SIG-M5 treated with dmso at 0.1 percent for 504 hours (cell line): ENCODE data around the gene HYAL3.
"Not testable (repeated sequence)": the region's sequence is repeated elsewhere in the genome, so short reads cannot be mapped to it uniquely, and the experiment has no call there.

Source experiments
- DNase-seq: peaks from one replicate; lab custom pipeline; 2025; ENCODE audit not compliant: unreplicated experiment; lab: John Stamatoyannopoulos, UW

The HYAL3 gene

DNA sequence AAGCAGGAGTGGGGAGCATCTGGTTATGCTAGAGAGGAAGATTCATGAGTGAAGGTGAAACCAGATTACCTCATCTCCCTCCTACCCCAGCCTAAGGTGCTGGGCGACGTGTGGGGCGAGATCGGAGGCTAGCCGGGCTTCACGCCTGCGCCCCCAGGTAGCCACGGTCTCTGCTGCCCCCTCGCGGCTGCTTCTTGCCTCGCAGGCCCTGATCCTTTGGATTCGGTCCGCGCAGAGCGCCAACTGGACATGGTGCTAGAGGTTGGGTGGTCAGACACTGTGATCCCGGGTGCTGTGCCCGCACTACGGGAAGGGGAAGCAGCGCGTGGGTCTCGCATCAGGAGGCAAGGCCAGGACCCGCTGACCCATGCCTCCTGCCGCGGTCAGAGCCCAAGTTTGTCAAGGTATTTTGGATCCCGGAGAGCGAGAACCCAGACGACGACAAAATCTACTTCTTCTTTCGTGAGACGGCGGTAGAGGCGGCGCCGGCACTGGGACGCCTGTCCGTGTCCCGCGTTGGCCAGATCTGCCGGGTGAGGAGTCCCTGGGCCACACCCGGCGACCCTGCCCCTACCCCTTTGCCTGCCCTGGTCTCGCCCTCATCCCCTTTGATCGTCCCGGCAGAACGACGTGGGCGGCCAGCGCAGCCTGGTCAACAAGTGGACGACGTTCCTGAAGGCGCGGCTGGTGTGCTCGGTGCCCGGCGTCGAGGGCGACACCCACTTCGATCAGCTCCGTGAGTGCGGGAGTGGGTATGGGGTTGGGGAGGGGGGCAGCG lies 26.1 kb downstream of the HYAL3 start:
- peak; percentile 67 for DNase-seq

DNA sequence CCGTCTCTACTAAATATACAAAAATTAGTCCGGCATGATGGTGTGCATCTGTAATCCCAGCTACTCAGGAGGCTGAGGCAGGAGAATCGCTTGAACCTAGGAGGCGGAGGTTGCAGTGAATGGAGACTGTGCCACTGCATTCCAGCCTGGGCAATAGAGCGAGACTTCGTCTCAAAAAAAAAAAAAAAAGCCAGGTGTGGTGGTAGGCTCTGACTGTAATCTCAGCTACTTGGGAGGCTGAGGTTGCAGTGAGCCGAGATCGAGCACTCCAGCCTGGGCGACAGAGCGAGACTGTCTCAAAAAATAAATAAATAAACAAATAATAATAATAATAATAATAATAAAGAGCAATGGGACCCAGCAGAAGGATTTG lies 26.7 kb downstream of the HYAL3 start:
- DNase-seq: not testable (repeated sequence)

DNA sequence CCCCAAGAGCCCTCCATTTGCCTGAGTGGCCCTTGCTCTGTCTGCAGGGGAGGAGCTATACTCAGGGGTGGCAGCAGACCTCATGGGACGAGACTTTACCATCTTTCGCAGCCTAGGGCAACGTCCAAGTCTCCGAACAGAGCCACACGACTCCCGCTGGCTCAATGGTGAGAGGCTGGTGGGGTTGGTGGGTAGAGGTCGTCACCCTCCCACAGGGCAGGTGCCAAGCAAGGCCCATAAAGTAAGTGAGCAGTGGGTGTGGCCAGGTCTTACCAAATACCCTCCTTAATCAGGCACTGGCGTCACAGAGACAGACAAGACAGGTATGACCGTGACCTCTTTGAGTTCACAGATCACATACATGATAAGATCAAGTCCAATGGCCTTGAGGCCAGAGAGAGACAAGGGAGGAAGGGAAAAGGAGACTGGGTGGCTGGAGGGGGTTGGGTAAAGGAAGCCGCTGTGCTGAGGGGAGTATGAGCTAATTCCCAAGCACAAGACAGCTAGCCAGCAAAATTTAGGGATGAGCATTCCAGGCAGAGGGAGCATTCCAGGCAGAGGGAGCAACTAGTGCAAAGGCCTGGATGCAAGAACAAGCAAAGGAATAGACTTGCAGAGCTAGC lies 27.8 kb downstream of the HYAL3 start:
- no peak for DNase-seq

DNA sequence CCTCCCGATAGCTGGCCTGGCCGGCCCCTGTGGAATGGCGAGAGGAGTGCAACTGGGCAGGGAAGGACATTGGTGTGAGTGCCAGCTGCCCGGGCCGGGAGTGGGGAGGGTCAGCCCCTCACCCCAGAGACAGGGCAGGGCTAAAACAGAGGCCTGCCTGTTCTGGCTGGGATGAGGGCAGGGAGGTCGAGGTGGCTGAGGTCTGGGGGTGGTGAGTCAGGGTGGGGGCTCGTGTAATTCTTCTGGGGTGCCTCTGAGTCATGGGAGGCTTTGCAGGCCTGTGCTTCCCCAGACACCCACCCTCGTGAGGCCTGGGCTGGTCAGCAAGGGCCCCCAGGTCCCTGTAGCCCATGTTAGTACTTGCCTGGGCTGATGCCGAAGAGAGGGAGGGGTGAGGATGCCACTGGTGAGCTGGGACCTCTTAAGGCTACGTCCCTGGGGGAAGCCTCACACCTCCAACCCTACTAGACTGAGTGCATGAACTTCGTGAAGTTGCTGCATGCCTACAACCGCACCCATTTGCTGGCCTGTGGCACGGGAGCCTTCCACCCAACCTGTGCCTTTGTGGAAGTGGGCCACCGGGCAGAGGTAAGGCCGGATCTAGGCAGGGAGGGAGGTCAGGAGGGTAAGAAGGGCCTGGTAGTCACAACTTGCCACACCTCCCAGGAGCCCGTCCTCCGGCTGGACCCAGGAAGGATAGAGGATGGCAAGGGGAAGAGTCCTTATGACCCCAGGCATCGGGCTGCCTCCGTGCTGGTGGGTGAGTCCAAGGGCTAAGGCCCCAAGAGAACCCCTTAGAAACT lies 28.6 kb downstream of the HYAL3 start:
- DNase-seq: no peak

DNA sequence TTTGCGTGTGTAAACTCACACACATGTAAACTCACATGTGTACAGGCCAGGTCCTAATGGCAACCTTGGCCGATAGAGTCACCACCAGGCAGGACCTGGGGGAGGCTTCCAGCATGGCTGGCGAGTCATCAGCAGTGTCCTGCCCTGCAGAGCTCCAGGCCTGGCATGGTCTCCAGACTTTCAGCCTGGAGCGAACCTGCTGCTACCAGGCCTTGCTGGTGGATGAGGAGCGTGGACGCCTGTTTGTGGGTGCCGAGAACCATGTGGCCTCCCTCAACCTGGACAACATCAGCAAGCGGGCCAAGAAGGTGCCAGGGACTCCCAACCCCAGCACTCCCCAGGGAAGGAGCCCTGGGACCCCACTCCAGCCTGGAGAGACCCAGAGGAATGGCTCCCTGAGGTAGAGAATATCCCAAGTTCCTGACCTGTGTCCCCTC lies 29.2 kb downstream of the HYAL3 start:
- DNase-seq: no peak

- DNase-seq: no peak
Measured at GRCh38 chr3:50269460-50269859, 29.7 kb downstream of the HYAL3 start.

DNA sequence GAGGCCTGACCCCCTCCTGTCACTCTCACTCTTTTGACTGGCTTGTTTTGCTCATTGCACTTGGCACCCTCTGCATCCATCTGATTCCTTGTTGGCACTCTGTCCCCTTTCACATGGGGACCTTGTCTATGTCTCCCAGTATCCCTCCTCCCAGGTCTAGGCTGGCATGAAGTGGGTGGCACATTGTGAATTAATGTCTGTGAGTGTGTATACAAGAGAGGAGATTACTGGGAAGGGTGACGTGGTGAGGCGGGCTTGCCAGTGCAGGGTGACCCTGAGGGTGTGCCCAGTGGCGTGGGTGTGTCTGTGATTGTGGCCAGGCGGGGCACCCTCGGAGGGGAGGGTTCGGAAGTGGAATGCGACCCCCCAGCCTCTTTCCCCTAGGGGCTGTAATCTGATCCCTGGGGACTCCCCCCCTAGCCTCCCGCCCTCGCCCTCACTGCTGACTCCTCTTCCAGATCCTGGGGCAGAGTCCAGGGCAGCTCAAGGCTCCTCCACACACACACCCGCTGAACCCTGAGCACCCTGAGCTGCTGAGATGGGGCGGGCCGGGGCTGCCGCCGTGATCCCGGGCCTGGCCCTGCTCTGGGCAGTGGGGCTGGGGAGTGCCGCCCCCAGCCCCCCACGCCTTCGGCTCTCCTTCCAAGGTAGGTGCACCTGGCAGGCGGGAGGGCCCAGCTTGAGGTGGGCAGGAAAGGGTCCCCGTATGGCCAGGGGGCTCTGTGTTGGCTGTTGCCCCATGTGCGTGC lies 30.3 kb downstream of the HYAL3 start, which contains the start of gene SEMA3B:
Gene SEMA3B, plus strand, starts transcription at position 445 of the 749 bp plus-strand sequence. Its CDS starts 94 bp downstream, at position 539.
- DNase-seq: no peak

DNA sequence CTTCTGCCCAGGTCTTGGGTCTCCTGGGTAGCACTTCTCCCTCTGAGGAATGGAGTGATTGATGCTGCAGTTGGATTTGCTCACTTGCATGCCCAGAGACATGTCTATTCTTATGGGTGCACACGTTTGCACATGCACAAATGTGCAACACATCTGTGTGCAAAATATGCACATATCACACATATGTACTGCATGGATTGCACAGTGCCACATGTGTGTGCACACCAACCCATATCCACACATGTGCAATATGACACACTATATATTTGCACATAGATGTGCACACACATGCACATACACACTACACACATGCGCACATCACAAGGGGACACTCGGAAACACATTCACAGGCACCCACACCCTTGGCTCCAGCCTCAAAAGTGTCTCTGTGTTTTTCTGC lies 30.9 kb downstream of the HYAL3 start:
- DNase-seq: no peak

- DNase-seq: no peak
Measured at GRCh38 chr3:50267280-50267913, 31.8 kb downstream of the HYAL3 start.

- DNase-seq: no peak
Measured at GRCh38 chr3:50266836-50267235, 32.4 kb downstream of the HYAL3 start.

DNA sequence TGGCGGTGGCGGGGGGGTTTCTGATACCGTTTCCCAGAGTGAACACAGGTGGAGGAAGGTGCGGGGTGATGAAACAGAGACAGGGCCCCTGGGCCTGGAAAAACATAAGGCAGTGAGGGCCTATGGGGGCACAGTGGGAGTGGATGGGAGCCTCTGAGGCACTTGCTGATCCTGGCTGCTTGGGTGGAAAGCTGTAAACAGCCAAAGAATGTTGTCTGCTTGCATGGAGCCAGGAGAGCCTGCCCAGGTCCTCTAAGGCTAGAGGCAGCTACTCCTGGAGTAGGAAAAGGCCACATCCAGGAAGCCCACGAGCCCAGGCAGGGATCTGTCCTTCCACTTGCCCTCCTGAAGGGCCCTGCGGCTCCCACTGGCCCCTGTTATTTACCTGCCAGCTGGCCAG lies 33.2 kb downstream of the HYAL3 start:
- no peak for DNase-seq

DNA sequence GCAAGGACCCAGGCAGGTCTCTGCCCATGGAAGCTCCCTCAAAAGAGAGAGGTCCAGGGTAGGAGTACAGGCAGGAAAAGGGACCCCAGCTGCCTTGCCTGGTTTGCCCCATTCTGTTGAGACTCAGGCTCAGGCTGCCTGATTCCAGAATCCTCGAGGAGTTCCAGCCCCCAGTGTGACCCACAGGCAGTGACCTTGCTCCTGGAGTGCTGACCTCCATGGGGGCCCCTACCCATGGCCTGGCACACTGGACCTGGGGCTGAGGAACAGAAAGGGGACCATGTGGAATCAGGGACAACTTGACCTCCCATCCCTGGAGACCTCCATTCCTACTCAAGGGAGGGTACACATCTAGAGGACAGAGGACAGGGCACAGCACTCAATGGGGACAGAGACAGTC lies 33.6 kb downstream of the HYAL3 start:
- DNase-seq: no peak

DNA sequence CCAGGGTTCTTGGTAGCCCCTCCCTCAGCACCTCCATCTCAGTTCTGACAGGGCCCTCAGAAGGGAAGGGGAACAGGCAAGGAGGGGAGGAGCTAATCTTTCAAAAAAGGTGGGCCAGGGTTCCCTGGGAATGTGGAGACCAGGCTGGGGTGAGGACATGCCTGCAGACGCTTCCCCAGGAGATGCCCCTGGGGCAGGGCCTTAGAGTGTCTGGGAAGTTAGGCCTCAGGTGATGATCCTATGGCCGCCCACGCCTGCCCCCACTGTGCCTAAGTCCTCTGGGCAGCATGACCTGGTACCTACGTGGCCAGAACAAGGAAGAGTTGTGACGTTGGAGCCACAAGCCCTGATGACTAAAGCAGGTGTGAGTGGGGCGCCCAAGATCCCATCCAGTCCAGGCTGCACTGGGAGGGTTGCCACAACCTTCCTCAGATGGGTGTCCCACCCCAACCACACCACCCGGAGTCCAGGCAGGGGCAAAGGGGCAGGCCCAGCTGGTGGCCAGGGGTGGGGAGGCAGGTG lies 34.2 kb downstream of the HYAL3 start:
- DNase-seq: no peak

DNA sequence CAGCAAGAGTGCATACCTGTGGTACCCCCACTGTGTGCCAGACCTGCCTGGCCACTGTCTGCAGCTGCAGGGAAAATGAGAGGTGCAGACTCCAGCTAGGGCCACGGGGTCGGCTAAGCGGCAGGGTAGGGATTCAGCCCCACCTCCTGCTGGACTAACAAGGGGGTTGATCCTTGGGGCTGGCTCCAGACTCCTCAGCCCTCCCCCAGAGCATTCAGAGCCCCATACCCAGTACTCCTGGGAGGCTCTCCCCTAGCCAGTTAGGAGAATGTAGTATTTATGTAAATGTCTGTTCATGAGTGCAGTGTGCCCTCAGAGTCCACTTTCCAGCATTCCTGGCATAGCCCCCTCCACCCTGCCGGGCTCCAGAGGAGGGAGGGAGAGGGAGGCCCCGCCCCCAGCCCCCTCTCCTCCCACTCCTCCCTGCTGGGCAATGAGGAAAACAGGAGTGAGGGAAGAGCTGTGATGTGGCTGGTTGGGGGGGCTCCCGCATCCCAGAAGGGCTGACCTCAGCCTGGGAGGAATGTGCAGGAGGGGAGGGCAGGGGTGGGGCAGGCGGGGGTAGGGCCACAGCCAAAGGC lies 34.7 kb downstream of the HYAL3 start:
- no peak for DNase-seq

DNA sequence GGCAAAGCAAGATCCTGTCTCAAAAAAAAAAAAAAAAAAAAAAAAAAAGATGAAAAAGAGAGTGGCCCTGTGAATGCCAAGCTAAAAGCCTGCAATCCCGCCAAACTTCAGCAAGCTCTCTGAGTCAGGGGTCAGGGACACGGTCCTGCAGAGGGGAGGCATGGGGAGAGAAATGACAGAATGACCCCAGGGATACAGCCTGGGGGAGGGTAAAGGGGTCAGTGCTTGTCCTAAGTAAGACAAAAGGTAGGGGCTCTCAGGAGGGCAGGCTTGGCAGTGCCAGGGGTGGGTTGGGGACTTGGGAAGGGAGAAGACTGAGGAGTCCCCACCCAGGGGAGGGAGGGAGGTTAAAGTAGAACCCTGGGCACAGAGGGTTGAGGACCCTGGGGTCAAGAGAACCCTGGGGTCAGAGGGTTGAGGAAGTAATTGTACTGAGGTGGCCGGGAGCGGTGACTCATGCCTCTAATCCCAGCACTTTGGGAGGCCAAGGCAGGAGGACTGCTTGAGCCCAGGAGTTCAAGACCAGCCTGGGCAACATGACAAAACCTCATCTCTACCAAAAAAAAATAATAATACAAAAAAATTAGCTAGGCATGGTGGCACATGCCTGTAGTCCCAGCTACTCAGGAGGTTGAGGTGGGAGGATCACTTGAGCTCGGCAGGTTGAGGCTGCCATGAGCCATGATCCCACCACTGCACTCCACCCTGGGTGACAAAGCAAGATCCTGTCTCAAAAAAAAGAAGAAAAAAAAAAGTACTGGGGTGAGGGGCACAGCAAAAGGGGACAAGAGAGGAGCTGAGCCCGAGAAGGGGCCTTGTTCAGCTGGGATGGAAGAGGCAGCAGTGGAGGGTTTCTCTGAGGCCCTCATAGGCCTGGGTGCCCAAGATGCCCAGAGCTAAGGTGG lies 35.5 kb downstream of the HYAL3 start:
- no peak for DNase-seq

- no peak for DNase-seq
Measured at GRCh38 chr3:50262778-50263177, 36.4 kb downstream of the HYAL3 start.

DNA sequence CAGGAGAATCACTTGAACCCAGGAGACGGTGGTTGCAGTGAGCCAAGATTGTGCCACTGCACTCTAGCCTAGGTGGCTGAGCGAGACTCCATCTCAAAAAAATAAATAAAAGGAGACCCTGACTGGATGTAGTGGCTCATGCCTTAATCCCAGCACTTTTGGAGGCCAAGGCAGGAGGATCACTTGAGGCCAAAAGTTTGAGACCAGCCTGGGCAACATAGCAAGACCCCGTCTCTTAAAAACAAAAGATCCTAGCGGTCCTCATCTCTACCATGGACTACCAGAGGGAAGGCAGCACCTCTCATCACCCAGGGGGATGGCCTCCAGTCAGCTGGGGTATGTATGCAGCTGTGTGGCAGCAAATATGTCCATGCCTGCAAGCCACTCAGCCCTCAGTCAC lies 37.0 kb downstream of the HYAL3 start:
- DNase-seq: not testable (repeated sequence)

DNA sequence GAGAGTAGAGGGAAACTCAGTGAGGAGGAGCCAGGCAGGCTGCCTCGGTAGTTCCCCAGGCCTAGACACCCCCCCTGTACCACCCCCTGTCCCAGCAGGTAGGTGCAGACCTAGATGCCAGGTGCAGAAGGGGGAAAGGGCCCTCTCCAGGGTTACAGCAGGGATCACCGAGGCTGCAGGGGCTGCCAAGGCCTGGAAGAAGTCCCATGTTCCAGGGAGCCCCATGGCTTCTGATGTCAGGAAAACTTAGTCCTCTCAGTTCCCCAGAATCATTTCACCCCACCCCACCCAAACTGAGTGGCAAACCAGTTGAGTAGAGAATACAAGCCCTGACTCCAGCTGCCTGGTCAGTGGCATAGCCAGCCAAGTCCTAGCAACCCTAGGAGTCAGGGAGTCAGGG lies 37.7 kb downstream of the HYAL3 start:
- no peak for DNase-seq

DNA sequence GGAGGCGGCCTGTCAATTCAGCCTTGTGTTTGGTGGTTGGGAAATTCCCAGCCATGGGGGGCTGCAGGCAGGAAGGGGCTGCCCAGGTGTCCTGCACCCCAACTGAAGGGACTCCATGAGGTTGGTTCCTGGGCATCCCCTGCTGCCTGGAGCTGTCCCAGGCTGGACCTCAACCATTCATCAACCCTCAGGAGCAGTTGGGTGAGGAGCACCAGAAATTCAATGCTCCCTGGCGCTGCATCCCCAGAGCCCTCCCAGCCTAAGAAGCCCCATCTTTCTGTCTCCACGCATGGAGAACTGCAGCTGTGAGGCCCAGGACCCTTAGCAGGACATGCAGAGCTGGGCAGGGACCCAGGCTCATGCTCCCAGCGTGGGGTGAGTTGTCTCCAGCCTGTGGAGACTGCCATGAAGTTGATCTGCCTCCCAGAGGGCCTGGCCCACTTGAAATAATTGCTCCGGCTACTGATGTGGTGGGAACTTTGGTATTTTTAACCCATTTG lies 38.2 kb downstream of the HYAL3 start:
- no peak for DNase-seq
